Pancreas (tissue), 10 donors: ENCODE data around the gene BRSK1. TPM values are rescaled to one million over a fixed set of nuclear protein-coding genes. Genes with fewer than 3 reads are reported as not detected.

ENCODE experiments used
- ATAC-seq, 4 donors: fragments of 200-7000 bp; cut with Tn5 transposase; one replicate each; pipeline versions ENCODE4 v1.8.0 to v1.9.1; 2020; ENCODE audit warnings: mild to moderate bottlenecking in 4 of 4, moderate library complexity in 4 of 4
- DNase-seq, 6 donors: peaks; one replicate each; pipeline ENCODE4 v3.0.0-alpha.2; 2020
- FAIRE-seq: peaks from 2 replicates; lab custom pipeline; 2012; peaks lifted over from hg19 to GRCh38; lab: Jason Lieb, UNC
- H3K27ac ChIP-seq, 4 donors: fragments of 200-600 bp; sonication (generic); 1 replicate in 3 of 4; 2 replicates in 1 of 4; pipeline versions ENCODE4 v1.5.0 to v1.8.0; 2020
- H3K27me3 ChIP-seq, 4 donors: fragments of 200-600 bp; one replicate each; pipeline ENCODE4 v1.8.0; 2021
- H3K36me3 ChIP-seq, 3 donors: fragments of 200-600 bp; sonication (generic) in 1 of 3; one replicate each; pipeline versions ENCODE4 v1.5.0 to v1.8.0; 2020 to 2021
- H3K4me1 ChIP-seq, 3 donors: fragments of 200-600 bp; one replicate each; pipeline ENCODE4 v1.8.0; 2021
- H3K4me3 ChIP-seq, 4 donors: fragments of 200-600 bp; sonication (generic) in 2 of 4; one replicate each; pipeline versions ENCODE4 v1.5.0 to v1.8.0; 2020 to 2021
- H3K9me3 ChIP-seq, 4 donors: fragments of 200-600 bp; one replicate each; pipeline ENCODE4 v1.8.0; 2021
- CTCF ChIP-seq, 4 donors: fragments of 200-600 bp; sonication (generic) in 3 of 4; IDR thresholded peaks; one replicate each; pipeline versions ENCODE4 v1.5.0 to v1.8.0; 2021; ENCODE audit warnings: antibody characterized with exemption in 4 of 4
- WGBS, 2 donors: extraction: QIAGEN DNeasy Blood & Tissue Kit; methylation state at CpG; one replicate each; pipeline ENCODE4 v1.1.7; 2013; 5-methylcytosine and 5-hydroxymethylcytosine counted together
- intact Hi-C, 3 donors: fragments of 100-400 bp; cut with DNase I; formaldehyde crosslinking; loops; one replicate each; pipeline versions ENCODE4 v1.11.1 to v1.14.2; 2022
- polyA plus RNA-seq, 2 donors: library from polyadenylated mRNA; stranded (reverse); fragments of 200-250 nt; gene quantifications; one replicate each; pipeline ENCODE4 v1.2.3, GENCODE V29; 2013
- total RNA-seq, 6 donors: library from RNA; stranded (reverse); fragmentation: NEBNext Ultra II Directional in 4 of 6; extraction: Animal tissue kit (Norgen Biotek cat#: 25700) in 4 of 6; gene quantifications; one replicate each; pipeline versions ENCODE4 v1.2.1 to v1.2.4, GENCODE V29; 2021 to 2023
- donor health status: healthy with polysubstance abuse.
- donor health status: DM: no; HTN: no; CAD: no; lungs with moderate emphysema.
- donor health status: DM: no; HTN: no; CAD: no.
- donor health status: control.
- donor health status: control.
- donor health status: Bipolar disorder and iron deficiency.
- donor health status: DM: yes; HTN: yes; CAD: no.
- donor health status: DM: no; HTN: no; CAD: no.
- donor health status: DM: no; HTN: no; CAD: no.
- donor health status: DM: yes; HTN: yes; CAD: no.

BRSK1 gene
- total and polyA plus RNA-seq, 8 donors = 0.46 to 9.2 (median 2.0) TPM

DNA sequence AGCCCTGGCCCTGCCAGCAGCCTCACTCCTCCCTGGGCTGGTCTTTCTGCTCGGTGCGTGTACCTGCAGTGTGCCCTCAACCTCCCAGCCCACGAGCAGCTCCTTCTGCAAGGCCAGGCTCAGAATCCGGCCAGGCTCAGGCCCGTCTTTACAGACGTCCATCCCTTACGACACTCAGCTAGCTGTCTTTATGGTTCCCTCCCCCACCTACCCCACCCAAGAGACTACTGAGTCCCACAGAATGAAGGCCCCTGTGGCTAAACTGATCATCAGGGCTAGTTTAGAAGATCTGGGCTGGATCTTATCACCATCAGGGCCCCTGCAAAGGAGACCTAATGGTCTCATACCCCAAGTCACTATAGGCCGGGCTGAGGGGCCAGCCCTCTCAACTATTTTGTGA lies 30.6 kb downstream of the BRSK1 start:
- Histone ChIP-seq H3K9me3 (no peaks in the 10 kb centered on the region), H3K4me3 (no peak overlapping the region), H3K4me1 (no peaks in the 10 kb centered on the region), H3K27me3 (no peaks in the 10 kb centered on the region), H3K27ac (no peak overlapping the region), H3K36me3 (no peaks in the 10 kb centered on the region)
- WGBS, 2 donors = 74 to 86% methylated on average over 8 of the region's 8 CpGs
- FAIRE-seq (no peak), DNase-seq (no peak), ATAC-seq (no peak)
- intact Hi-C loops = no loop called here
- no peak for TF ChIP-seq CTCF (IDR thresholded peaks at IDR 0.05)

DNA sequence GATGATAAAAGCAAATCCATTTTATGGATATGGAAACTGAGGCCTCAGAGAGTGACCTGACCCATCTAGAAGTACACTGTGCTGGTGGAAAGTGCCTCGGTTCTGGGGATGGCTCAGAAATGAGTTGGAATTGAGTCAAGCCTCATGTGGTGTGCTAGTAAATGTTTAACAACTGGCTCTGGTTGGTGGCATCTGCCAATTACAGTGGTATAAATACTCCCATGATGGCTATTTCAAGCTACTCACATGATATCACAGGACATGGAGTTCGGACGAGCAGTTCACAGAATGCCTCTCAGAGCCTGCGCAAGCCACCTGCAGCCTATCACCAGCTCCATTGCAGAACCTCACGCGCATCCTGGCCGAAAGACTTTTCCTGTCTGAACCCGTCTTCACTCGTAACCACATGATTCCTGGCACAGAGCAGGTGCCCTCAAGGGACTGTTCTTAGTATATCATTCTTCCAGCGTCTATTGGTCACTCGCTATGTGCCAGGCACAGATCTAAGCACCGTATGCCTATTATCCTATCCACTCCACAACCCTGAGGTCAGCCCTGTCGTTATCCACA lies 32.2 kb downstream of the BRSK1 start:
- no peaks in the 10 kb centered on the region for H3K9me3 ChIP-seq
- ATAC-seq (no peak), DNase-seq (no peak), FAIRE-seq (no peak)
- no peaks in the 10 kb centered on the region for H3K4me1 ChIP-seq
- intact Hi-C loops = no loop called here
- no peak for TF ChIP-seq CTCF (IDR thresholded peaks at IDR 0.05)
- no peaks in the 10 kb centered on the region for H3K27me3 ChIP-seq
- H3K36me3 ChIP-seq = no peaks in the 10 kb centered on the region
- no peak overlapping the region for H3K4me3 ChIP-seq
- no peak overlapping the region for H3K27ac ChIP-seq
- 78% methylated on average over 13 of the region's 13 CpGs for WGBS, 2 donors

DNA sequence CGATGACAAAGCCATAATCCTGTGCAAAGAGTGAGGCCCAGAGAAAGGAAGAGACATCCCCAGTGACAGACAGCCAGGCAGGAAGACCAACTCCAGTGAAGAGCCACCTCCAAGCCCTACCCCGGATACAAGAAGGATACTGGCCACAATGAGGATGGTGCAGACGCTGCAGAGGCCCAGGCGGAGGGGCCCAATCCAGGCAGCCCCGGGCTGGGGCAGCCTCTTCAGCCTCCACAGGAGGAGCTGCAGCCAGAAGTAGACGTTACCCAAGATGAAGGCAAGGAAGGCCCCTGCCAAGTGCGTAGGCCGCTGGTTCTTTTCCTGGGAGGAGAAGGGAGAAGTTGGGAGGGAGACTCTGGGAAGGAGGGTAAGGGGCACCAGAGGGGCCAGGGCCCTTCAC lies 32.8 kb downstream of the BRSK1 start:
- intact Hi-C loops = no loop called here
- Histone ChIP-seq H3K9me3 (no peaks in the 10 kb centered on the region), H3K36me3 (no peaks in the 10 kb centered on the region), H3K4me3 (no peak overlapping the region), H3K27ac (no peak overlapping the region), H3K4me1 (no peaks in the 10 kb centered on the region), H3K27me3 (no peaks in the 10 kb centered on the region)
- WGBS, 2 donors = 73 to 81% methylated on average over 8 of the region's 8 CpGs
- TF ChIP-seq CTCF (IDR thresholded peaks at IDR 0.05) = no peak
- FAIRE-seq (no peak), ATAC-seq (no peak), DNase-seq (no peak)

DNA sequence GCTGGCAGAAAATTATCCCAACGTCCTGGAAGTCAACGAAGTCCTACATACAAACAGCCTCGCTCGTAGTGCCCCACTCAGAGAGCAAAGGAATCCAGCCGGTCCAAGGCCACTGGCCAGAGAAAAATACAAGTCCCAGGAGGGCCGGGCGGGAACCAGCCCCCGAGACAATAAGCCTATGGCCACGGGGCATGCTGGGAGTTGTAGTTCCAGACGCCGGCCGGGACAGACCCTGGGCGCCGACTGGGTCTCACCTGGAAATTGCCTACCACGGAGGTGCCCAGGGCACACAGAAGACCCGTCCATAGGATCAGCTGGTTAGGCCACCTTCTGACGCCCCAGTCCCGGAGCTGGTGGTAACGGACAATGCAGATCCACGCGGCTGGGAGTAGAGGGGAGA lies 36.0 kb downstream of the BRSK1 start:
- DNase-seq = peak in 1 of 6 donors; percentile 26
- Histone ChIP-seq H3K4me3 (no peak overlapping the region), H3K4me1 (no peaks in the 10 kb centered on the region), H3K36me3 (no peaks in the 10 kb centered on the region), H3K9me3 (no peaks in the 10 kb centered on the region), H3K27me3 (no peaks in the 10 kb centered on the region), H3K27ac (no peak overlapping the region)
- intact Hi-C loops = no loop called here
- ATAC-seq = peak in 3 of 4 donors; percentile 61 to 93 (median 68)
- no peak for FAIRE-seq
- no peak for TF ChIP-seq CTCF (IDR thresholded peaks at IDR 0.05)
- WGBS, 2 donors = 17 to 19% methylated on average over 21 of the region's 21 CpGs

- FAIRE-seq (no peak), DNase-seq (no peak), ATAC-seq (no peak)
- Histone ChIP-seq H3K27me3 (no peaks in the 10 kb centered on the region), H3K9me3 (no peaks in the 10 kb centered on the region), H3K36me3 (no peaks in the 10 kb centered on the region), H3K4me3 (no peak overlapping the region), H3K27ac (no peak overlapping the region), H3K4me1 (no peaks in the 10 kb centered on the region)
- WGBS, 2 donors = 74 to 79% methylated on average over 8 of the region's 8 CpGs
- no peak for TF ChIP-seq CTCF (IDR thresholded peaks at IDR 0.05)
- intact Hi-C loops = no loop called here
Measured at GRCh38 chr19:55320844-55321419, 37.1 kb downstream of the BRSK1 start.
